DMS153 (cell line): ENCODE data around the gene EGFR.

Experiments
- DNase-seq: peaks from one replicate; lab custom pipeline; 2025; lab: John Stamatoyannopoulos, UW

EGFR gene

DNA sequence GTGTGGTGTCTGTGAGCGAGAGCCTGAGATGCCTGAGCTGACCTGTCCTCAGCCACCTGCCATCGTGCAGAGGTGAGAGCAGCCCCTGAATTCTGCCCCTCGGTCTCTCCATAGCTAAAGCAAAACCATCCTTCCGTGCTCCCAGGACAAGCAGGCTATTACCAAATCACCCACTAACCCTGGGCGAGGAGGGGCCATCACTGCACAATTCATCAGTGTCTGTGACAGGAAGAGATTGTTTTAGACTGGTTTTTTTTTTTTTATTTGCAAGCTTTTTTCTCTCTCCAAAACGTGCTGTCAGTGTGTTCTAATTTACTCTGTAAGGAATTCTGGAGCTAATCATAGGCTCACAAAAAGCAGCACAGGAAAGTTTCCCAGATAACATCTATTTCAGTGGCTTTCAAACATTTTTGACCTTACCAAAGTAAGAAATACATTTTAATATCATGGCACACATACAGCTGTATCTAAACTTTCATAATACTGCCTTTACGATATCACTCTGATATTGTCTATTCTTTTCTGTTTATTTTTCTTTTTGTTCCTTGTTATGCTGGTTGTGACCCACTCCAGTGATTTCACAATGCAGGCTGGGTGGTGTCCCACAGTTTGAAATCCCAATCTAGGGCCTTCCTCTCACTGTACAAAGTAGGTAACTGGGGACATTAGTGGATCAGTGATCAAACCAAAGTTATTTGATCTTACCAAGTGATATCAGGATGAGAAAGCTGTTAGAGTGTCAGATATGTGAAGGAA, 62.8 kb downstream of the EGFR start:
- DNase-seq: no peak

DNA sequence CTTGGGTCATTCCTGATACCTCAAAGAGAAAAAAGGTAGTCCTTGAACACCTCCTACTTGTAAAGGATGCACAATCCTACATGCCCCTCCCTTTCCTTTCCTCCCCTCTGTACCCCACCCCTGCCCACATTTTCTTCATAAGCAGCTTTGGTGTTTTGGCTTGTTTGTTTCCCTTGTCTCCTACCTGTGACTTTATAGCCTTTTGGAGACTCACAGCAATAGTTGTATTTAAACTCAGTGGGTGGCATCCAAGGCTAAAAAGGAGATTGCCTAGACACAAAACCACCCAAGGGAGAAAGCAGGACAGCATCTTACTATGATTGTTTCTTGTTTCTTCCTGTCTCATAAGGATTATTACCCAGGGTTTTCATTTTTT, 63.4 kb downstream of the EGFR start:
- DNase-seq: no peak

DNA sequence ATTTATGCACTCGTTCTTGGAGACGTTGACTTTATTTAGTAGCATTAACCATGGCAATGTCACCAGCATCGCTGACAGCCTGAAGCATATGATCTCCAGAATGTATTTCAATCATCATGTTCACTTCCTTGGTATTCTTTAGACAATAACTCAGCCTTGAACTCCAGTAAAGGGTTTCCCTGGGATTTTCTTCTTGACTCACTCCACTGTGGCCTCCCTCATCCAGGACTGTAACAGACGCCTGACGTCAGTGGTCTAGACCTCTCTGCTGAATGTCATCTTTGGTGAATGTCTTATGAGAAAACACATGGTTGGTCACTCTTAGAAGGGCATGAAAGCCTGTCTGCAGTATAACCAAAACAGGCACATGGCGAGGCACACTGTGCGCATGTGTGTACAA, 64.4 kb downstream of the EGFR start:
- DNase-seq: no peak

DNA sequence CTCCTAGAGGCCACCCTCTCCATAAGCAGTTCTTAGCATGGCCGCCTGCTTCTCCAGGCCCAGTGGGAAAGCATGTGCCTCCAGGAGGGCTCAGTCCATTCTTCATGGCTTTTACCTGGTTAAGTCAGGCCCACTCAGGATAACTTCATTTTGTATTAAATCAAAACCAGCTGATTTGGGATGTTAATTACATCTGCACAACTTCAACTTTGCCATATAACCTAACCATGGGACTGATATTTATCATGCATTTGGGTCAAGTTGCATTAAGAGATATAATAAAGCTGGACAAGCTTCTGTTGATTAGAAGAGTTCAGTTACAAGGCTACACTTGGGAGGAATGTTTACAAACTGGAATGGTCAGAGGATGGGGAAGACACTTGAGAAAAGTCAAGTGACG, 65.5 kb downstream of the EGFR start:
- no peak for DNase-seq

DNA sequence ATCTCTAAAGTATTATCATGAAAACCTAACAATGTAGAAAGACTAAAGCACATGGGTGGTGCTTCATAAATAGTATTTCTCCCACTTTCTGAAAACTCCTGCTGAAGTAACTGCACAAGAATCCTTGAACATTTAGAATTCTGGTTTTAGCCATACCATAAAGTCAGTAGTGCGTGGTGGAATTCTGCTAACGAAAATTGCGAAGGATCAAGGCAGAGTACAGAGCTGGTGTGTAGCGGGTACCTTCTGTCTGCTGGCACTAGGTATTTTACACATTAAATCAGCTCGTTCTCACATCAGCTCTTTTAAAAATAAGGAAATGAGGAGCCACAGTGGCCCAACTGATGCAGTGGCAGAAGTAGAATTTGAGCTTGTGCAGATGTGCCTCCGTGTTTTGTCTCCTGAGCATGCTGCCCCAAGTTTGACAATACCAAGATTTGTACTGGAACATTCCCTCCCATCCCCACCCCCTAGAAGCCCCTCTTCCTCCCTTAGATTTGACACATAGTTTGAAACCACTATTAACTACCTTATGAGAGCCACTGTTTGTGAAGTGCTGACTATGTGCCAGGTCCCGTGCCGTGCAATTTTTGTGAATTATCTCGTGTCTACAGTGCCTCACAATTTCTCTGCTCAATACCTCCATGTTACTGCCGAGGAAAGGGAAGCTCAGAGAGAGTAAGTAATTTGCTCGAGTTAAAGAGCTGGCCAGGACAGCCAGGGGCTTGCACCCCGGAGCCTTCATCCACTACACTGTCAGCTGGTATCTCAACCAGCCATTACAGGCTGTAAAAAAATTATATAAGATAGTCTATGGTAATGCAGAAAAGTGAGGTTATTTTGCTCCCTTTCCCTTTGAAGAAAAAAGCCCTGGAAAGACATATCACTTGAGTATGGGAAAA, 66.9 kb downstream of the EGFR start:
- DNase-seq: no peak

DNA sequence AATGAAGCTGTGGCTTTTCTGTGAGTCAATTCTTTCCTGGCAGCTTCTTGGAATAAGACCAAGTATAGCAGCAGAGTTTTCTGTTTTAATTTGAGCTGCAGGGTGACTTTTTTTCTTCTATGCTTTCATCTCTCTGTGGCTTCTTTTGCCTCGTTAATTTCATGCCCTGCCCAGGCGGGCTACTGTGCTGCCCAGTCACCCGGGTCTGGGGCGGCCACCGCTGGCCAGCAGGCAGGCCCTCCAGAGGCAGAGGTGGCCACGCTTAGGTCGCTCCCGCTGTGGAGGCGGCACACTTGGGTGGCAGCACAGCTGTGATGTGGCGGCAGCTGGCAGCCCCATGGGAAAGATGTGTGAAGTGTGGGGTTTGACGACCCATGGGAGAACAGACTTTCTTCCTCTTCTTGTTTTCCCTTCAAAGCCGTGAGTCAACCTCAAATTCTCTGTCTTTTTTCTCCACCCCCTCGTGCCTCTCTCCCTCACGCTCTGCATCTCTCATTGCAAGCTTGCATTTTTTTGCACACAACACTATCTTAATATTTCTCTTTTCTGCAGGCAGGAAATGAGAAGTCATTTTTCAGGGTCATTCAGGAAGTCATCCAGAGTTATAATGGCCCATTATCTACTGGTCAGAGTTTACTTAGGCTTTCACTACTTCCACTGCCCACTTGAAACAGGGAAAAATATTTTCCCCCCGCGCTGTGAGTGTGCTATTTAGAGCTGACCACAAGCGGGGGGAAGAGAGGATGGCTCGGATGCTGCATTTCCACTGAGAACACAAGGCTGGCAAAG, 67.8 kb downstream of the EGFR start:
- no peak for DNase-seq

DNA sequence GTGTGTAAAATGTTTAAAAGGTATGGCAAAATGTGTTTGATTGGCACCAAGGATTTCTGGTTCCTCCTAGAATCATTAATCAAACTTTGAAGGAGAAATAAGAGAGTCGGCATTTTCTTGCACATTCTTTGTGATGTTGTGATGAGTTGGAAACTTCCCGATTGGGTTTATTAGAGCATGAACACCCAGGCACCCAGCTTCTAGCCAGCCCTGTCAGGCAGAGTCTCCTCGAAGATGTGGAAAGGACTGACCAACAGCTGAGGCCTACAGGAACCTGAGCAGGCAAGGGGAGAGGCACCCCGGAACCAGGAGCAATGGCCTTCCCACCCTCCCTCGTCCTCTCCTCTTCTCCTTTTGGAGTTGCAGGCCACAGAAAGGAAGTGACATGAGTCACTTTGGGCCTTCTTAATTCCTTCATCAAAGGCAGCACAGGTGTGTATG, 68.7 kb downstream of the EGFR start:
- DNase-seq: no peak

DNA sequence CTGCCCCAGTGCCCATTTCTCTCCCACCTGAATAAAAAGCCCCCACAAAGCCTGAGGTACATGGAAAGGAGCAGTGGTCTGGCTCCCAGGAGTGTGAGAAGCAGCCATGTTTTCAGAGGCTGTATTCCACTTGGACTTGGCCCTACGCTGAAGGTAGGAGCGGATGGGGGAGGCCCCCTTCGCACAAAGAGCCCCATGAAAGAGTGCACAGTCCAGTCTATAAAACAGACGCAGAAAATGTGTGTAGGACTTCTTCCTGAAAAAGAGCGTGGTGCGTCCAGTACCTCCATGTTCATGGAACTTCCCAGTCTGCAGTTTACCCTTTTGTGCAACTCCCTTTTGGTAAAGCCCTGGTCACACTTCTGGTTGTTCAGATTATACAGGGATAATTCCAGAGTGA, 69.3 kb downstream of the EGFR start:
- no peak for DNase-seq

DNA sequence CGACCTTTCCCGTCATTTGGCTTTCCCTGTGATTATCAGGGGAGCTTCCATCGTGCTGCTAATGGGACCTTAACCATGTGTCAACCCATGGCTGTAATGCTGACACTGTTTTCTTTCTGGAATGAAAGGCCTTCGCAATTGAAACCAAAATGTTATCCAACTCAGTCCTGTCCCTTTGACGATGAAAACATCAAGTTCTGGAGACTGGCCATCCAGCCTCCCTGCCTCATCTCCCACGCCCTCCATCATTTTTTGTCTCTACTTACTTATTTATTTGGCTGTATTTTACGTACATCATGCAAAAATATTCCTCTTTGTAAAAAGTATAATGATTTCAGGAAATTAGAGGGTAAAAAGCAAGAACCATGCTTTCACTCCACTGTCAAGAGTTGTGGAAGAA, 69.8 kb downstream of the EGFR start:
- no peak for DNase-seq

DNA sequence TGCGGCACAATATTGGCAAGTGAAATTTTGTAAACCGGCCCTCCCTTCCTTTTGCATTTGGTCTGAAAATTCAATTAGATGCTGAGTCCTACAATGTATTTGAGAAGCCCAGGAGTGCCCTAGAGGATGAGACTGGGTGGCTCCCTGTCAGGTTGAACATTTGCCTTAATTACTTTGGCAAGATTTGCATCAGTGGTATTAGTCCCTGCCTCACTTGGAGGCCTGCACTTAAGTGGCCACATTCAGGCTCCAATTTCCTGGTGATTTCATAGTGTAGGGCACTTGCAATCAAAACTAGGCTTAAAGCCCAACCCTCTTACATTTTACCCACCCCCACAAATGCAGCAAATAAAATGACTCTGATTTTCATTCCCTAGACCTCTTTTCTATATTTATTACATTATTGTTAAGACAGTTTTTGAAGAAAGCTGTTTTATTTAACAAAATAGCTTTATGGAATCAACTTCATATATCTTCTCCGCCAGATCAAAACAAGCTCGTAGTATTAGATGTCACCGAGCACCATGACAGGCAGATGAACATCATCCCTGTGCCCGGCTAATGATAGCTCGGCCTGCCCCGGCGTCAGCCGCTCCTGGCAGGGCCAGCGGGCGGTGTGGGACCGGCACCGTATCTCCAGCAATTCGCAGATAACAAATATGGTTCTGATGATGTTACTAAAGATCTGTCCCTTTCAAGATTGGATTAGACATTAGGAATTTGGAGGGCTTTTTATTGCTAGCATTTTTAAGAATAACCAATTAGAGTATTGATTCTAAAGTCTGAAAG, 73.6 kb downstream of the EGFR start:
- no peak for DNase-seq

DNA sequence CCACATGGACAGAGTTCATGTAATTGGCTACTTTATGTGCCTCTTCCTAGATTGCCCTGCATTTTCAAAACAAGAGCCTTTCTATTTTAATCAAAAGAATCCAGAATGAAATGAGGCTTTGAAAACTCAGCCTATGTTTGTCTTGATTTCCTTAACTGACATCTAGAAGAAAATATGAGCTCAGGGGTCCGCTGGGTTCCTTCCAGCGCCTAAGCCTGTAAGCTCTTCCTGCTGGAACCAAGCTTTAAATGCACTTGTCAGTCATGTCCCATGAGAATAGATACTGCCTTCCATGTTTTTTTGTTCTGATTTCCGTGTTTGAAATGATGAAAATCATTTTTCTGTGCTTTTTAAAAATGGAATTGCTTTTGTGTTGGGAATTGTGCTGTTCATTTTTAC, 74.2 kb downstream of the EGFR start:
- no peak for DNase-seq

DNA sequence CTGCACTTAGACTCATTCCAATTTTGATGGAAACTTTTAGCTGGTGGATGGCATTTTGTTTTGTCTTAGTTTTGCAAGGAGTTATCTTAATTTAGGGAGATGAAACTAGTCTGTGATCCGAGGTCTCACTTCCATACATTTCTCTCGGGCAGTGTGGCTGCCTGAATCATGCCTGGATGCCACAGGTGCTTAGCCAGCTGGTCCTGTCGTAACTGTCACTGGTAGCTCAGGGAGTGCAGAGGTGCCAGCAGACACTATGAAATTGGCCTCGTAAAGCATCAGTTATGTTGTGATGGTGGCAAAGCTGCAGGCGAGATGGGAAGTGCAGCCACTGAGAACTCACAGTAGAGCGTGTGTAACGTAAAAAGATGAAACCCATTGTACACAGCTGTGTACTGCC, 74.9 kb downstream of the EGFR start:
- no peak for DNase-seq

DNA sequence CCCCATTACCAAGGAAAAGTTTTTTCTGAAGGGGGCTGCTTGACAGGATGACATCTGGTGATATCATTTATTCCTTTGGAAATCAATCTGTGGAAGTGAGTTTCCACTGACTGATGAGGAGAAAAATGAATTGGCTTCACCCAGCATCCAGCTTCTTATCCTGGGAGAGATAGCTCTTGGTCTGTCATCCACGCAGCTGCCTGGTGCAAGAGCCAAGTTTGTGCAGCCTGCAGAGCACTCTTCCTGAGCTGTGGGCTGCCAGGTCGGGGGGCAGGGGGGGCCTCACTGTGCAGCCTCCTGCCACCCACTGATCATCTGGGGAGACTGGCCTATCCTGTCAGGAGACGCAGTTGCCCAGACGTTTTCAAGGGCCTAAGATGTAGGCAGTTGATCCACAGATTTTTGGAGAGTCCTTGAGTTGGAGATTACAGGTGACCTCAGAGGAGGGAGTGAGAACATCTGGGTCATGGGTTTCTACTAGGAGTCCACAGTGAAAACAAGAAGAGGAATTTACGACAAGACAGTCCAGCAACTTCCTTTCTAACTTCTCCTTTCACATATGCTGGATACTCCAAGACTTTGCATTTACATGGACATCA, 75.4 kb downstream of the EGFR start:
- no peak for DNase-seq

DNA sequence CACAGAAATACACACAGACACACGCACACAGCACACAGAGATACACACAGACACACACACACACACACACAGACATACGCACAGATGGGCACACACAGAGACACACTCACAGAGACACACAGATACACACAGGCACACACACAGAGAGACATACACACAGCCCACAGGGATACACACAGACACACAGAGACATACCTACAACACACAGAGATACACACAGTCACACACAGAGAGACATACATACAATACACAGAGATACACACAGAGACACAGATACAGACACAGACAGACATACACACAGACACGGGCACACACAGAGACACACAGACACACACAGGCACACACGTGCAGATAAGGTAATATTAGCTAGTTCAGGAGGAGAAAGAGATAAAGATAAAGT, 76.9 kb downstream of the EGFR start:
- no peak for DNase-seq

DNA sequence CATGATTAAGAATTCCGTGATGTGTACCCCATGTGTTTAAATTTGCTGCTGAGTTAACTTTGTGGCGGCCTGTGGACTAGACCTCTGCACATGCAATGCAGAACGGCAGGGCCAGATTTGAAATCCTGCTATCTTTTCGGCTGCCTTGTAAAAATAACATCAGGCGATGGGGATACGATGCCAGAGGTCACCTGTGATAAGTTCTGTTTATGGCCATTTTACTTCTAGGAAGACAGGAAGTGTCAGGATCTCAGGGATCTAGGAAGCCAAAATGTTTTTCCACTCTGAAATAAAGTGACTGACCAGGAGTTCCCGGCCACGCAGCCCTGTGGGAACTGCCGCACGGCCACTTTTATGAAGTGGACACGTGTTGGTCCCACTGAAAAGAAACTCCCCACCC, 77.5 kb downstream of the EGFR start:
- DNase-seq: no peak

DNA sequence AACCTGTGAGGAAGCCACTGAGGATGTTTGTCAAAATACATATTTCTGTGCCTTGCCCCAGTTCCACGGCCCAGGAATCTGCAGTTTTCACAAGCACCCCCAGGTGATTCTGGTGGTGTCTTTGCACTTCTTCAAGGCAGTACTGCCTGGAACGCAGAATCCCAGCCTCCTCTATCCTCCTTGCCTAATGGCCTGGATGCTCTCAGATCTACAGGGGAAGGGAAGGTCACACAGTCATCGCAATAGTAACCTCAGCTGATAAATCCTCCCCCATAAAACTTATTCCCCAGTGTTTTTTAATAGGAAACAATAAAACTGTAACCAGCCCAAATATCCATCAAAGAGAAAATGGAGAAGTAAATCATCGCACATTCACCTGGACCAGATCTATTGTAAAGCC, 78.3 kb downstream of the EGFR start:
- no peak for DNase-seq

DNA sequence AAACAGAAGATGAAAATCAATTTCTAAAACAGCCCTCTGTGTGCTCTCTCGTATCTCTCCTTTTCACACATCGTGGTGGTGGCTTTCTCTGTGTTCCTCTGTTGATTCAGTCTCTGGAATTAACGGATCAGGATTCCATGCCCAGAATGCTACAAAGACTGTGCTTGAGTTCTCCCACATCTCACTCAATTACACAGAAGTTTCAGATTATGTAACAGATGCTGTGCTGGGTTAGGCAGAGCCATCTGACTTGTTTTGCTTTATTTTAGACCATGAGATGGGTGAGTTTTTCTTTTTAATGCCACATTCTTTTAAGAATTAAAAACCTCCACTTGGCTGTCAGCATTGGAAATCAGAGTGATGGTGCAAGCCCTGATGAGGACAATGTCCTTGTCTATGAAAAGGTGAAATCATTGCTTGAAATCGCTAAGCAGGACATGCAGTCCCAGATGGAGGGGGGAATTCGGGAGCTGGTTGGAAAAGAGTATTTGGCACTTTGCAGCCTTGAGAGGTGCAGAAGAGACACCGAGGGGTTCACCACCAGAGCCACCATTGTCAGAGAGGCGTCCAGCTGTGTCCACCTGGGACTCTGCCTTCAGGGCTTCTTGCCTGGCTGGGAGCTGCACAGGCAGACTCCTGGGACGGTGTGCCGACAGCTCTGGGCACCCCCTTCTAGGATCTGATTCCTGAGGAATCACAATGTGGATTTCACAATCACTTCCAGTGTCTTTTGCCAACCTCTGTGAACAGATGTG, 80.4 kb downstream of the EGFR start:
- DNase-seq: no peak

DNA sequence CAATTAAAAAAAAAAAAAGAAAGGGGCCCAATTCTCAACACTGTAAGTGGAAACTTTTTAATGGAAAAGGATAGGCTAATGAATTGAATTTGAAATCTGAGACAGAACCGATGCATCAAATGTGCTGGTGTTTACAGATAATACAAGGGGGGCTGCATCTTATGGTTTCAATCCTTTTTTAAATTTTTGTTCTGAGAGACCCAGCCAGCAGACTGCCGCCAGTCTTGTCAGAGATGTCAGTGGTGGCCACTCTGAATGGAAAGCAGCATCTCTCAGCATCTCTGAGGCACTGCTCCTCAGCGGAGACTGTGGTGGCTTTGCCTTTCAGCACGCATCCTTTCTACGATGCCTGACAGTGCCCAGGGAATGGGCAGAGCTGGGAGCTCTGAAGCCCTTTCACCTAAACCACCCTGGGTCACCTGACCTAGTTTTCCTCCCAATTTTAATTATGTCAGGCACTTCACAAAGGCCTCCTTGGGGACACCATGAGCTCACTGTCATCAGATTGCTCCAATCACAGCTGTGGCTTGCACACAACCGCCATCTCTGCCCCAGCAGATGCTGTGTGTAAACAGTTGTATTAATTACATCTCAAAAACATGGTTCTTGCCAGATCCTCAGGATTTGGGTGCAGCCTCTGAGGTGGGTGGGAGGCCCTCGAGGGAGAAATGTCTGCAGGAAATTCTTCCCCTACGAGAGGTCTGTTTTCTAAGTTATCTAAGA, 81.2 kb downstream of the EGFR start:
- peak; percentile 74 for DNase-seq

DNA sequence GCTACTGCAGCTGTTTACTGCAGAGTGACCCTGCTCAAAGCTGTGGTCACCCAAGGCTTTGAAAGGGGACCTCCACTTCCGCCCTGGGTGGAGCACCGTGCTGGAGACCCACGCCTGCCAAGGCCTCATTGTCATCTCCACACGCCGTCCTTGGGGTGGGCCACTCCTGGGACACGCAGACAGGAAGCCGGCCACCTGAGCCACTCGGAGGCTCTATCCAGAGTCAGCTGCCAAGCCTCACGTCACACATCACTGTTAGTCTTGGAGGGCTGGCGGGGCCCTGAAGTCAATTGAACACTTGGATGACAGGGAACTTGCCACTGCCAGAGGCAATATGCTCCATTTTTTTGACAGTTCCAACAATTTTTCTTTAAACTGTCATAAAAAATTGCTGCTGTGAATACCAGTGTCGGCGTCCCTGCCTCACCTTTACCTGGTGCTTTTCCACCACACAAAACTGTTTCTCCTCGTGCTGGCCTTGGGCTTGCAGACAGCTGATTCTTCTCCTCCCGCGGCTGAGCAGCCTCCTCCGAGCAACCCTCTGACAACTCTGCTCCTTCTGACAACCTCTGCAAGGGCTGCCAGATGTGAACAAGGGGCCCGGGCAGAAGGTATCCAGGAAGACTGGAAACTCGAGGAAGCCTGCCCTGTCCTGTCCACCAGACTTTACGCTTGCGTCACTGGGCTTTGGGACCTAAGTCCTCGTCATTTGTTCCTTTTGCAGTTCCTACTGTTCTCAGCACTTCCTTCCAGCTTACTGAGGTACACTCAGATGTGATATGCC, 81.9 kb downstream of the EGFR start:
- peak; percentile 39 for DNase-seq
